ENCODE results near the gene U2AF2.
A peak's percentile ranks its signal among the peaks of the same experiment; 100 is the strongest.

Gene U2AF2

GRCh38 chr19:55606471-55606787 is 48.4 kb upstream of the U2AF2 start:
- Histone ChIP-seq H3K4me3 (ENCODE audit: low read depth, low read length, poor library complexity, severe bottlenecking) (peak overlapping the region; percentile 85), H4K20me1 (ENCODE audit: insufficient read depth, low read length) (no peaks in the 10 kb centered on the region), H3F3A (ENCODE audit: insufficient read depth, low read length) (no peaks in the 10 kb centered on the region; the same call in 1 of the 2 replicates), H3K9me2 (ENCODE audit: low read depth, low read length) (no peaks in the 10 kb centered on the region), H3K27me3 (ENCODE audit: insufficient read depth, low read length) (no peaks in the 10 kb centered on the region), H3K9ac (ENCODE audit: low read length) (peak overlapping the region; percentile 96), H3K4me2 (ENCODE audit: low read length) (peak overlapping the region; percentile 89), H3K36me3 (ENCODE audit: insufficient read depth, low read length) (peaks cover 19% of the 10 kb centered on the region), H3K4me1 (ENCODE audit: insufficient read depth, low read length, severe bottlenecking) (peaks cover 14% of the 10 kb centered on the region), H3K27ac (ENCODE audit: low read depth, low read length, poor library complexity, severe bottlenecking) (peak overlapping the region; percentile 48), H2AFZ (ENCODE audit: low read length) (no peak overlapping the region), H3K9me3 (ENCODE audit: low read length) (no peaks in the 10 kb centered on the region), H3K79me2 (ENCODE audit: insufficient read depth, low read length) (no peaks in the 10 kb centered on the region)
- TF ChIP-seq EZH2 (IDR thresholded peaks at IDR 0.05; ENCODE audit: borderline replicate concordance, low read length) (no peak), CTCF (IDR thresholded peaks at IDR 0.05; ENCODE audit: low read length) (no peak)

- Histone ChIP-seq H3K79me2 (ENCODE audit: insufficient read depth, low read length) (no peaks in the 10 kb centered on the region), H2AFZ (ENCODE audit: low read length) (no peak overlapping the region), H3K4me2 (ENCODE audit: low read length) (peak overlapping the region; percentile 89), H3K27ac (ENCODE audit: low read depth, low read length, poor library complexity, severe bottlenecking) (peak overlapping the region; percentile 48), H3K36me3 (ENCODE audit: insufficient read depth, low read length) (peaks cover 19% of the 10 kb centered on the region), H3K9ac (ENCODE audit: low read length) (peak overlapping the region; percentile 96; the same call in 1 of the 2 replicates), H4K20me1 (ENCODE audit: insufficient read depth, low read length) (no peaks in the 10 kb centered on the region), H3K4me3 (ENCODE audit: low read depth, low read length, poor library complexity, severe bottlenecking) (peak overlapping the region; percentile 85), H3K9me3 (ENCODE audit: low read length) (no peaks in the 10 kb centered on the region), H3K4me1 (ENCODE audit: insufficient read depth, low read length, severe bottlenecking) (peaks cover 13% of the 10 kb centered on the region), H3F3A (ENCODE audit: insufficient read depth, low read length) (no peaks in the 10 kb centered on the region; the same call in 1 of the 2 replicates), H3K9me2 (ENCODE audit: low read depth, low read length) (no peaks in the 10 kb centered on the region), H3K27me3 (ENCODE audit: insufficient read depth, low read length) (no peaks in the 10 kb centered on the region)
- TF ChIP-seq EZH2 (IDR thresholded peaks at IDR 0.05; ENCODE audit: borderline replicate concordance, low read length) (no peak), CTCF (IDR thresholded peaks at IDR 0.05; ENCODE audit: low read length) (no peak)
Observed at GRCh38 chr19:55606817-55607216, 48.0 kb upstream of the U2AF2 start.

- Histone ChIP-seq H3K4me2 (ENCODE audit: low read length) (no peak overlapping the region), H3K9me3 (ENCODE audit: low read length) (no peaks in the 10 kb centered on the region), H3K9ac (ENCODE audit: low read length) (no peak overlapping the region), H3K9me2 (ENCODE audit: low read depth, low read length) (no peaks in the 10 kb centered on the region), H3K79me2 (ENCODE audit: insufficient read depth, low read length) (no peaks in the 10 kb centered on the region), H3K27ac (ENCODE audit: low read depth, low read length, poor library complexity, severe bottlenecking) (no peak overlapping the region), H3F3A (ENCODE audit: insufficient read depth, low read length) (no peaks in the 10 kb centered on the region; the same call in 1 of the 2 replicates), H4K20me1 (ENCODE audit: insufficient read depth, low read length) (no peaks in the 10 kb centered on the region), H3K36me3 (ENCODE audit: insufficient read depth, low read length) (peaks cover 19% of the 10 kb centered on the region), H3K4me3 (ENCODE audit: low read depth, low read length, poor library complexity, severe bottlenecking) (no peak overlapping the region), H2AFZ (ENCODE audit: low read length) (no peak overlapping the region), H3K27me3 (ENCODE audit: insufficient read depth, low read length) (no peaks in the 10 kb centered on the region), H3K4me1 (ENCODE audit: insufficient read depth, low read length, severe bottlenecking) (peaks cover 12% of the 10 kb centered on the region)
- TF ChIP-seq CTCF (IDR thresholded peaks at IDR 0.05; ENCODE audit: low read length) (no peak), EZH2 (IDR thresholded peaks at IDR 0.05; ENCODE audit: borderline replicate concordance, low read length) (no peak)
Observed at GRCh38 chr19:55609326-55609725, 45.5 kb upstream of the U2AF2 start.
